Astrocyte of the cerebellum (primary cell): ENCODE measurements around the gene ZNF593OS.

Experiments
- DNase-seq: peaks from one replicate; pipeline ENCODE4 v3.0.0-alpha.2; 2011; ENCODE audit warnings: low read depth
- H3K4me3 ChIP-seq: 2 replicates; pipeline ENCODE4 v1.5.1; 2011; ENCODE audit warnings: mild to moderate bottlenecking, low read depth, low read length, moderate library complexity
- CTCF ChIP-seq: IDR thresholded peaks from 2 replicates; pipeline ENCODE4 v1.5.1; 2012; ENCODE audit warnings: low read length, low read depth, moderate library complexity, mild to moderate bottlenecking; ENCODE audit errors: missing control alignments
- in situ Hi-C: cut with HindIII; loops from 2 replicates; pipeline ENCODE4 v1.10.0; 2017; ENCODE audit warnings: low sequenced_read_pairs

Gene ZNF593OS

GRCh38 chr1:26164861-26165842 lies 6.5 kb downstream of the ZNF593OS start:
- no peak for DNase-seq
- TF ChIP-seq CTCF = no peak
- no peak overlapping the region for H3K4me3 ChIP-seq
- in situ Hi-C loops = no loop called here

GRCh38 chr1:26164036-26164860 lies 7.4 kb downstream of the ZNF593OS start:
- peak overlapping the region; percentile 28 for H3K4me3 ChIP-seq

GRCh38 chr1:26163684-26164035 lies 8.0 kb downstream of the ZNF593OS start:
- peak overlapping the region; percentile 28 for H3K4me3 ChIP-seq
- TF ChIP-seq CTCF = no peak
- DNase-seq = no peak
- in situ Hi-C loops = no loop called here

More at GRCh38 chr1:26164036-26164860, 7.4 kb downstream of the ZNF593OS start:
- in situ Hi-C loops = no loop called here
- DNase-seq = no peak
- peak; percentile 27 for TF ChIP-seq CTCF

GRCh38 chr1:26162220-26162709 lies 9.4 kb downstream of the ZNF593OS start:
- DNase-seq = no peak
- H3K4me3 ChIP-seq = peak overlapping the region; percentile 36
- in situ Hi-C loops = no loop called here
- no peak for TF ChIP-seq CTCF

GRCh38 chr1:26161415-26162219 lies 10.0 kb downstream of the ZNF593OS start:
- in situ Hi-C loops = no loop called here
- H3K4me3 ChIP-seq = peak overlapping the region; percentile 36
- TF ChIP-seq CTCF = no peak
- DNase-seq = no peak
